Stimulated activated CD4-positive, alpha-beta T cell treated with anti-CD3 and anti-CD28 coated beads, Interleukin-15, amount 100 ng/mL, for 48 hours (primary cell): ENCODE measurements around the gene NTNG2.

Experiments used
- DNase-seq, 2 donors: peaks; one replicate each; pipeline ENCODE4 v3.0.0-alpha.2; 2020; ENCODE audit warnings: low read depth in 2 of 2

NTNG2 gene

DNA sequence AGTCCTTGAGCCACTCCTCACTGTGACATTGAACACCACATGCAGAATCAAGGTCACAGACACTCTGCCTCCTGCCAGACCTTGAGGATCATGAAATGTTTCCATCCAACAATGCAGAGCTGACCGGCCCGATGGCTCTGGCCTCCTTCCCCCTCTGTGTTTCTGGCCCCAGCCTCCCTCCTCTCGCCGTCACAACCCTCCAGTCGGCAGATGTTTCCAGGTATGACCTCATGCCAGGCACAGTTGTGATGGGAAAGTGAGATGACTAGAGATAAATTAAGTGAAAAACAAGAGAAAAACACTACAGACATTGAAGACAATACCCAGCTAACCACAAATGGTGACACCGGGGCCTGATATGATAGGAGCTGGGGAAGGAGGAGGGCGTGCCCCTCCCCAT is 9.8 kb downstream of the NTNG2 start:
- DNase-seq, result no peak

- DNase-seq, result no peak
Measured at GRCh38 chr9:132172185-132172584, 10.3 kb downstream of the NTNG2 start.

GRCh38 chr9:132175431-132175830 is 13.6 kb downstream of the NTNG2 start:
- DNase-seq, result no peak

GRCh38 chr9:132176338-132176737 is 14.5 kb downstream of the NTNG2 start:
- DNase-seq, result no peak

- DNase-seq, result no peak
Measured at GRCh38 chr9:132181796-132182313, 20.0 kb downstream of the NTNG2 start.

- DNase-seq, result no peak
Measured at GRCh38 chr9:132182314-132183091, 20.6 kb downstream of the NTNG2 start.

DNA sequence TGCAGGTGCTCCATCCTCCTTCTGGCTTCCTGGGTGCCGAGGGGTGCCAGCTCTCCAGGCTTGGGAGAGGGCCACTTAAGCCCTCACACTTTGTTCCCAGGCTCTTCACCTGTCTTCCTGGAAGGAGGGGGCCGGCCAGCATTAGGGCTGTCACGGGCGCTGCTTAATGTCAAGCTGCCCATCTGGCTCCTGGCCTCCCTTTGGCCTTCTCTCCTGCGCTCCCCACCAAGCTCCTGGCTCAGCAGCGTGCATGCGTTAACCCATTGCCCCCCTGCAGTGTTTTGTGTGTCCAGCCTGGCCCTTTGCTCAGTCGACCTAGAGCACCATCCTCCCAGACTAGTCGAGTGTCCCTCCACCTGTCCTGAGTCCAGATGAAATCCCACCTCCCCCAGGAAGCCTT is 21.3 kb downstream of the NTNG2 start:
- DNase-seq, result no peak

GRCh38 chr9:132183715-132184114 is 21.9 kb downstream of the NTNG2 start:
- DNase-seq, result no peak

DNA sequence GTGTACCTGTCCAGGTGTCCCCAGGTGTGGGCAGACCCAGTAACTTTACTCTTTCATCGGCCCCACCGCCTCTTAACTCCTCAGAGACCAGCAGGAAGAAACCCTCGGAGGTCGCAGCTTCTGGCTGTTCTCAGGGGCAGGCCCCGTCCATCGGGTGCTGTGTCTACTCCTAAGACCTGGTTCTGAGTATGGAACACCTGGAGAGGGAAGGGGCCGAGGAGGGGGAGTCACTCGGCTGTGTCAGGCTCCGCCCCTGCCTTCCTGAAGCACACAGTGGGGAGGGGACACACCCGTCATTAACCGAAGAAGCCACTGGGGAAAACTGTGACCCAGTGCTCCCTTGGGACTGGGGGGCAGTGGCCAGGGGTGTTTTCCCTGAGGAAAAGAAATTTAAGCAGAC is 22.3 kb downstream of the NTNG2 start:
- DNase-seq, result no peak

GRCh38 chr9:132185073-132186009 is 23.5 kb downstream of the NTNG2 start:
- DNase-seq, result no peak

DNA sequence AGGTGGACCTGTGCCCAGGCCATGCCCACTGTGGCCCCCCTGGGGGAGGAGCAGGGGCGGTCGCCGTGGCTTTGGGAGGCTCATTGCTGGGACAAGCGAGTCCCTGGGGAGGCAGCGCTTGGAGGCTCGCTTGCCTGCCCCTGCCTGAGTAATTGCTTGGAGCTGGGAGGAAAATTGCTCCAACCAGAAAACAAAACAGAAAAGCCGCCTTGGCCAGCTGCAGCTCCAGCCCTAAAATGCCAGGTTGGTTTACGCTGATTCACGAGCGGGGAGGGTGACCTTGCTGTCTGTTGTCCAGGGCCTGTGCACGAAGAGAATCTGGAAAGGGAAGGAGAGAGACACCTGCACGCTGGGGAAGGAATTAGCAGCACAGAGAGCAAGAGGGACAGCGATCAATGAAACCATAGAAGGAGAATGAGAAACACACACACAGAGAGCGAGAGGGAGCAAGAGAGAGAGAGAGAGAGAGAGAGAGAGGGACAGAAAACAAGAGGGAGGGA is 25.3 kb downstream of the NTNG2 start:
- DNase-seq, result no peak

DNA sequence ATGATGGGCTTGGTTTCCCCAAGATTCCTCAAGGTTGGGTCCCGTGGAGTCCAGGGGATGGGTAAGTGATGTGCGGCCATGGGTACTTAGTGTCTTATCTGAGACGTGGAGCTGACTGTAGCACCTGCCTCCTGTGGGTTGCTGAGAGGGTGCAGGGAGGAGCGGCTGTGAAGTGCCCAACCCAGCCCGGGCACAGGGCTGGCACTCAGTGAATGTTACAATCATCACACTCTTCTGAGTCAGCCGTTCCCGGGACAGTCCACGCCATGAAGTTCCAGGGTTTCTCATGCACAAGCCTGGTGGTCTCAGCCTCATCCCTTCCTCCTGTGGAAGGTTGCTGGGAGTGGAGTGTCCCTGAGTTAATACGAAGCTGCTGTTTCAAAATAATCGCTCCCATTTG is 29.1 kb downstream of the NTNG2 start:
- no peak for DNase-seq

- no peak for DNase-seq
Measured at GRCh38 chr9:132192728-132193127, 30.9 kb downstream of the NTNG2 start.

GRCh38 chr9:132193227-132194124 is 31.6 kb downstream of the NTNG2 start:
- no peak for DNase-seq

- no peak for DNase-seq
Measured at GRCh38 chr9:132194508-132194907, 32.6 kb downstream of the NTNG2 start.

DNA sequence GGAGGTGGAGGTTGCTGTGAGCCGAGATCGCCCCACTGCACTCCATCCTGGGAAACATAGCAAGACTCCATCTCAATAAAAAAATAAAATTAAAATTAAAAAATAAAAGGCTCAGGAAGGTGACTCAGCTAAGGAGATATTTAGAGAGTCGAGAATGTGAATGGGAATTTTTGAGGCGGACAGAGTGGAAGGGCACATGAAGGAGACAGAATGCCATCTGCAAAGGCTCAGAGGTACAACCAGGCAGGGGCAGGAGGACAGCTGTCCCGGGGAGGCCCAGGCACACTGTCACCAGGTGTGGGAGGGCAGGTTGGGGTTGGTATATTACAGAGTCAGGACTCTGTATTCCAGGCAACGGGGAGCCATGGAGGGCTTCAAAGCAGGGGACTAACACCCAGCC is 35.5 kb downstream of the NTNG2 start:
- DNase-seq, result no peak

DNA sequence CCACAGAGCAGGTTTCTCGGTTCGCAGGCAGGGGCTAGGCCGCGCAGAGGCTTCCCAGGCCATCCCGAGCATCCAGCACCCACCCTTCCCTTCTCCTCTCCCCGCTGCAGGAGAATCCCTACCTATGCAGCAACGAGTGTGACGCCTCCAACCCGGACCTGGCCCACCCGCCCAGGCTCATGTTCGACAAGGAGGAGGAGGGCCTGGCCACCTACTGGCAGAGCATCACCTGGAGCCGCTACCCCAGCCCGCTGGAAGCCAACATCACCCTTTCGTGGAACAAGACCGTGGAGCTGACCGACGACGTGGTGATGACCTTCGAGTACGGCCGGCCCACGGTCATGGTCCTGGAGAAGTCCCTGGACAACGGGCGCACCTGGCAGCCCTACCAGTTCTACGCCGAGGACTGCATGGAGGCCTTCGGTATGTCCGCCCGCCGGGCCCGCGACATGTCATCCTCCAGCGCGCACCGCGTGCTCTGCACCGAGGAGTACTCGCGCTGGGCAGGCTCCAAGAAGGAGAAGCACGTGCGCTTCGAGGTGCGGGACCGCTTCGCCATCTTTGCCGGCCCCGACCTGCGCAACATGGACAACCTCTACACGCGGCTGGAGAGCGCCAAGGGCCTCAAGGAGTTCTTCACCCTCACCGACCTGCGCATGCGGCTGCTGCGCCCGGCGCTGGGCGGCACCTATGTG is 36.1 kb downstream of the NTNG2 start:
- no peak for DNase-seq

- no peak for DNase-seq
Measured at GRCh38 chr9:132199056-132199455, 37.2 kb downstream of the NTNG2 start.

DNA sequence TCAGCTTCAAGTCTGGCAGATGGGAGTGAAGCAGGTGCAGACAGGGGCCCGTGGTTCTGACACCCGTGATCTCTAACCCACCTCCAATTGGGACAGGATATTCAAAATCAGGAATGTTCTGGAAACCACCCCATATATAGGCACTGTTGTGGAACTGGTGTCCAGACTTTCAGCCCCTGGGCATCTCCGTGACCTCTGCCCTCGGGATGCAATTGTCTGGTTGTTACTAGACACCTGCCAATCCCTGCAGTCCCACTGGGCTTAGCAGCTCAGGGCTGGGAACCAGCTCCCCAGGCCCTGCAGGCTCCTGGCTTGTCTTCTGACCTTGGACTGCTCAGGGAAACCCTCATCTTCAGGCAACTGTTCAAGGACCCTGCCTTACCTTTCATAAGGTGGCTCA is 38.8 kb downstream of the NTNG2 start:
- DNase-seq, result no peak

DNA sequence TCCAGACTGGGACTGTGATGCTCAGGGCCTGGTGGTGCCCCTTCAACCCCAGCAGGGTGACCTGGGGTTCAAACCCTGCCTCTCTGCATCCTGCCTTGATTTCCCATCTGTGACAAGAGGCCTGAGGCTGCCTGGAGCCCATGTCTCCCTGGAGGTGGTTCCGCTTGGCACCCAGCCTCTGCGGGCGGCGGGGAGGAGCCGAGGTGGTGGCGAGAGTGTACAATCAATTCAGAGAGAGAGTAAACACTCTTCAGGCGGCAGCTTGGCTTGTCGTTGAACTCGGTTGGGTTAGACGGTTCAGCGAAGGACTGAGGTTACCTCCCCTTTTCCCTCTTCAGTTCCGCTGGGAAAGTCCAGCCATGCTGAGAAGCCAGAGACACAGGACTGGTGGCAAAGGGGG is 39.3 kb downstream of the NTNG2 start:
- no peak for DNase-seq
